GM12891 (cell line): ENCODE data around the gene ZNF598.

Experiments used
- DNase-seq: peaks from one replicate; pipeline ENCODE4 v3.0.0; 2011; ENCODE audit warnings: low spot score; ENCODE audit not compliant: insufficient read length
- FAIRE-seq: peaks from 2 replicates; lab custom pipeline; 2011; peaks lifted over from hg19 to GRCh38; lab: Jason Lieb, UNC
- PAX5 ChIP-seq: IDR thresholded peaks from 2 replicates; pipeline ENCODE4 v1.6.1; 2011; ENCODE audit warnings: low read length, moderate library complexity, mild to moderate bottlenecking; ENCODE audit not compliant: insufficient read depth, severe bottlenecking
- POLR2A ChIP-seq: IDR thresholded peaks from 2 replicates; pipeline ENCODE4 v1.6.1; 2011; ENCODE audit warnings: low read depth, low read length, control low read depth
- POLR2AphosphoS5 ChIP-seq: IDR thresholded peaks from 2 replicates; pipeline ENCODE4 v1.6.1; 2011; ENCODE audit warnings: low read depth, low read length, control low read depth
- POU2F2 ChIP-seq: IDR thresholded peaks from 2 replicates; pipeline ENCODE4 v1.6.1; 2011; ENCODE audit warnings: low read depth, mild to moderate bottlenecking, control low read depth, low read length, moderate library complexity
- SPI1 ChIP-seq: IDR thresholded peaks from 2 replicates; pipeline ENCODE4 v1.6.1; 2011; ENCODE audit warnings: low read depth, low read length, control low read depth
- TAF1 ChIP-seq: IDR thresholded peaks from 2 replicates; pipeline ENCODE4 v1.6.1; 2011; ENCODE audit warnings: low read depth, low read length, control low read depth

The ZNF598 gene

DNA sequence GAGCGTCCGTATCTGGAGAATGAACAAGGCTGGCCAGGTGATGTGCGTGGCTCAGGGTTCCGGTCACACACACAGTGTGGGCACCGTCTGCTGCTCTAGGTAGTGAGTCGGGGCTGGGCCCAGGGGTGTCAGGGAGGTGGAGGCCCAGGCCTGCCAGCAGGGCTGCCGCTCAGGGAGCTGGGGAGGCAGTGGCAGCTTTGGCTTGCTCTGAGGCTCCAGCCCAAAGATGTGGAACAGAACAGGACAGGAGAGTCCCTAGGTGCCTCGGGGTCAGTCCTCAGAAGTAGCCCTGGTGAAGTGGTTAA, 33.5 kb downstream of the ZNF598 start:
- TF ChIP-seq TAF1 = no peak
- TF ChIP-seq POLR2AphosphoS5 = no peak
- no peak for TF ChIP-seq POLR2A
- DNase-seq = no peak
- FAIRE-seq = no peak

DNA sequence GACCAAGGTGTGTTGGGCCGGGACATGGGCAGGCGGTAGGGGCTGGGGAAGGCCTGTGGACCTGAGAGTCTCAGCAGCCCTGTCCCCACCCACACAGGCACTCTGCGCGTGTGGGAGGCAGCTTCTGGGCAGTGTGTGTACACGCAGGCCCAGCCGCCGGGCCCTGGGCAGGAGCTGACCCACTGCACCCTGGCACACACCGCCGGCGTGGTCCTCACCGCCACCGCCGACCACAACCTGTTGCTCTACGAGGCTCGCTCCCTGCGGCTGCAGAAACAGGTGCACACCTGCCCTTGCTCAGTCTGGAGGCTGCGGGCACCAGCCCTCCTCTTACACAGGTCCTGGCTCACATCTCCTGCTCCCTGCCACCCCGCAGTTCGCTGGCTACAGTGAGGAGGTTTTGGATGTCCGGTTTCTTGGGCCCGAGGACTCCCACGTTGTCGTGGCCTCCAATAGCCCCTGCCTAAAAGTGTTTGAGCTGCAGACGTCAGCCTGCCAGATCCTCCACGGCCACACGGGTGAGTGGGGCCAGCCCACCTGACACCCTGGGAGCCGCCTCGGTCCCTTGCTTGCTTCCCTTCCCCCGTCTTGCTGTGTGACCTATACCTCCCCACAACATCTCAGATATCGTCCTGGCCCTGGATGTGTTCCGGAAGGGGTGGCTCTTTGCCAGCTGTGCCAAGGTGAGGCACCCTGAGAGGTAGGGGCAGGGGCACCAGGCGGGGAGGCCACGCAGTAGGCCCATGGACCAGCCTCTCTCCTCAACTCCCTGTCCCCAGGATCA, 34.0 kb downstream of the ZNF598 start:
- TF ChIP-seq POLR2AphosphoS5 = no peak
- TF ChIP-seq POLR2A = no peak
- TF ChIP-seq POU2F2 = no peak
- no peak for TF ChIP-seq PAX5
- TF ChIP-seq SPI1 = no peak
- no peak for TF ChIP-seq TAF1
- DNase-seq = no peak
- FAIRE-seq = no peak

DNA sequence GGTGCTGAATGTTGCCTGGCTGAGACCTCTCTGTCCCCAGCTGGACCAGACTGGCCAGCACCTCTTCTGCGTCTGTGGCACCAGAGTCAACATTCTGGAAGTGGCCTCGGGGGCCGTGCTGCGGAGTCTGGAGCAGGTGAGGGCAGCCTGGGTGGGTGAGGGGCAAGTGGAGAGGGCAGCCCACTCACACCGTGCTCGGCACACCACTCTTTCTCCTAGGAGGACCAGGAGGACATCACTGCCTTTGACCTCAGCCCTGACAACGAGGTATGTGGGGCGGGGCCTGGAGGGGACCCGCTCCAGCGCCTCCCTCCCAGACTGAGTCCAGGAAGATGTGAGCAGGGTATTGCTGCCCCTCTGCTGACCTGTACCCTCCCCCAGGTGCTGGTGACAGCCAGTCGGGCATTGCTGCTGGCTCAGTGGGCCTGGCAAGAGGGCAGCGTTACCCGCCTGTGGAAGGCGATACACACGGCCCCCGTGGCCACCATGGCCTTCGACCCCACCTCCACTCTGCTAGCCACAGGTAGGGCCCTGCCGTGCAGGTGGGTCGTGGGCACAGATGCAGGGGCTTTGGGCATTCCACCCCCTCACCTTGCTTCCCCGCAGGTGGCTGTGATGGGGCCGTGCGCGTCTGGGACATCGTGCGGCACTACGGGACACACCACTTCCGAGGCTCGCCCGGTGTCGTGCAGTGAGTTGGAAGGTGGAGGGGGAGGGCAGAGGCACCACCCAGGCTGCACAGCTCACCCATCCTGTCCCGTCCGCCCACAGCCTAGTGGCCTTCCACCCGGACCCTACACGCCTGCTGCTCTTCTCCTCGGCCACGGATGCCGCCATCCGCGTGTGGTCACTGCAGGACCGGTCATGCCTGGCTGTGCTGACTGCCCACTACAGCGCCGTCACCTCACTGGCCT, 35.2 kb downstream of the ZNF598 start:
- TF ChIP-seq POLR2A (no peak), POLR2AphosphoS5 (no peak), SPI1 (no peak), TAF1 (no peak), POU2F2 (no peak), PAX5 (no peak)
- FAIRE-seq (no peak), DNase-seq (no peak)

DNA sequence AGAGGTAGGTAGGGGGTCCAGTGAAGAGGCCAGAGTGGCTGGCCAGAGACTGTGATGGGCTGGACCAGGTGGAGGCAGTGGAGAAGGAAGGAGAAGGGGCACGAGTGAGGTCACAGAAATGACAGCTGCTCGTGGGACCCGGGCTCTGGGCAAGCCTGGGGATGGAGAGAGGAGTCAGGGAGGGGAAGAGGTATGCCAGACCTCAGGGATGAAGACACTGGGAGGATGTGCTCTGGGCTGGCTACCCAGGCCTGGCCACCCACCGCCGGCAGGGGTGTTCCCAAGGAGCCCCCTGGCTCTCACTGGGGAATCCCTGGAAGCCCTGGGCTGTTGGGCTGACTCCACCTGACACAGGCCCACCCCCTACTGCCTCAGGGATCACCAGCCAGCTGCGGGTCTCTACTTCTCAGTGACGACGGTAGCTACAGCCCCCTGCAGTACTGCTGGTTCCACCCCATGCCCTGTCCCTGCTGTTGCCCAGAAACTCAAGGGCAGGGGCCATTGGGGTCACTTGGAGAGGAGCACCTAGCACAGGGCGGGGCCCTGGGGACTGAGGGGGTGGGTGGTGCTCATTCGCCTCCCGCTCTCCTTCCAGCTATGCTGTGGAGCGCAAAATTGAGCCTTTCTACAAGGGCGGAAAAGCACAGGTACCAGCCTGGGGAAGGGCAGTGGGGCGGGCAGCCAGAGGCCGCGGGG, 36.0 kb downstream of the ZNF598 start:
- FAIRE-seq (no peak), DNase-seq (no peak)
- no peak for TF ChIP-seq POLR2A

DNA sequence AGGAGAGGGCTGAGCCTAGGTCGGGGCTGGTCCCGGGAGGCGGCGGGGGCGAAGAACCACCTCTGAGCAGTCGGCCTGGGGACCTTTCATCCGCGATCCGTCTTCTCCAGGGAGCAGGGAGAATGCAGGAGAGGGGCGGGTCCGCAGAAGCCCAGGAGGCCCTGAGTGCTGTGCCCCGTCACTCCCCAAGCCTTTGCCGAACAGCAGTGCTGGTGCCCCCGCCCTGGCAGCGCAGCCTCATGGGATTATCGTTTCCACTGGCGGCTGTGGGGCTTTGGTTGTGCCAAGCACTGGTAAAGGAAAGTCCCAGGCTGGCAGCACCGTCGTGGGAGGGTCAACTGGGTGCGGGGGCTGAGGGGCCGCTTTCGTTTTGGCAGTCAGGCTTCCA, 37.1 kb downstream of the ZNF598 start:
- no peak for FAIRE-seq
- no peak for DNase-seq
- TF ChIP-seq TAF1 (no peak), SPI1 (no peak), POLR2AphosphoS5 (no peak), POU2F2 (no peak), POLR2A (no peak), PAX5 (no peak)

DNA sequence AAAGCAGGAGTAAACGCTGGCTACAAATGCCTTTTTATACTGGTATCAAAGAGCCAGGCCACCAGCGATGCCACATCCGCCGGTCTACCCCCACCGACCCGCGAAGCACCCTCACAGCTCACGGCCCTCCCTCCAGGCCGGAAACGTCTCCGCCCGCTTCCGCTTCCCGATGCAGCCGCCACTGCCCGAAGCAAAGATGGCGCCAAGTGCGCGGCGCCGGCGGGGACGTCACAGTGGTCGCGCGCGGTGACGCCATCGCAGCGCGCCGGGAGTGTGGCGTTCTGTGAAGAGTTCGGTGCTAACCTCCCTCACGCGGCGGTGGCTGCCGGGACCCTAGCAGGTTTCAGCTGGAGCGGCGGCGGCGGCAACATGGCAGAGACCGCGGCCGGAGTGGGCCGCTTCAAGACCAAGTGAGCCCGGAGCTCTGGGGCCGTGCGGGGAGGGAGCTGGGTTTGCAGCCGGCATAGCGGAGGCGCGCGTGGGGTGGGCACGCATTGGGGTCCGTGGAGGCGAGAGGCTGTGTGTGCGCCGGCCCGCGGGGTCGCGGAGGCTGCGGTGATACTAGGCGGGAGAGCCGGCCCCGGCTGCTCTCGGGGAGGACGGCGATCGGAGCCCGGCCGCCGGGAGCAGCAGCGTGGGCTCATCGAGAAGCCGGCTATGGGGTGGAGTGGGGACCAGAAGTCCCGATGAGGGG, 37.7 kb downstream of the ZNF598 start, which contains the start of gene TBL3:
TSS of gene TBL3 (plus strand) at position 258 of the 694 bp plus-strand sequence. CDS start at position 370, 112 bp downstream.
- TF ChIP-seq SPI1 (peak; percentile 49), TAF1 (peak; percentile 77), POLR2AphosphoS5 (peak; percentile 92), PAX5 (peak; percentile 75), POU2F2 (peak; percentile 56; the same call in 1 of the 2 replicates), POLR2A (peak; percentile 91)
- DNase-seq (peak; percentile 99), FAIRE-seq (peak; percentile 100)

DNA sequence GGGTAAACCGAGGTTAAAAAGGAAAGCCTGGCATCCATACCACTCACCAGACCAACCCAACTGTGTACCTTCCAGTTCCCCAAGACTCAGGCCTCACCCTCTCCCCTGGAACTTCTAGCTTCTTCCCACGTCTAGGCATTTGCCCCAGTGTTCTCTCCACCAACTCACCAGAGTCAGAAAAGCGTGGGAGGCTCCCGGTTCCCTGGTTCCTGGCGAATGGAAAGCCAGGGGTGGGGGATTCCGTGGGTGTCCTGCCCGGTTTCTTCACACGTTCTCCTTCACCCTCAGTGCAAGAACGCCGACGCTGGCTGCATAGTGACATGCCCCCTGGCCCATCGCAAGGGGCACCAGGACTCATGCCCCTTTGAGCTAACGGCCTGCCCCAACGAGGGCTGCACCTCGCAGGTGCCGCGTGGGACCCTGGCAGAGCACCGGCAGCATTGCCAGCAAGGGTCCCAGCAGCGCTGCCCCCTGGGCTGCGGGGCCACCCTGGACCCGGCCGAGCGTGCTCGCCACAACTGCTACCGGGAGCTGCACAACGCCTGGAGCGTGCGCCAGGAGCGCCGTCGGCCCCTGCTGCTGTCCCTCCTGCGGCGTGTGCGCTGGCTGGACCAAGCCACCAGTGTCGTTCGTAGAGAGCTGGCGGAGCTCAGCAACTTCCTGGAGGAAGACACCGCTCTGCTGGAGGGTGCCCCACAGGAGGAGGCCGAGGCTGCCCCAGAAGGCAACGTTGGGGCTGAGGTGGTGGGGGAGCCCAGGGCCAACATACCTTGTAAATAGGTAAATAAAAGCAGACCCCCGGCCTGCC, 41.3 kb downstream of the ZNF598 start:
- DNase-seq = no peak
- FAIRE-seq = no peak
- TF ChIP-seq POLR2AphosphoS5 (no peak), POLR2A (no peak), SPI1 (no peak), PAX5 (no peak), TAF1 (no peak), POU2F2 (no peak)

DNA sequence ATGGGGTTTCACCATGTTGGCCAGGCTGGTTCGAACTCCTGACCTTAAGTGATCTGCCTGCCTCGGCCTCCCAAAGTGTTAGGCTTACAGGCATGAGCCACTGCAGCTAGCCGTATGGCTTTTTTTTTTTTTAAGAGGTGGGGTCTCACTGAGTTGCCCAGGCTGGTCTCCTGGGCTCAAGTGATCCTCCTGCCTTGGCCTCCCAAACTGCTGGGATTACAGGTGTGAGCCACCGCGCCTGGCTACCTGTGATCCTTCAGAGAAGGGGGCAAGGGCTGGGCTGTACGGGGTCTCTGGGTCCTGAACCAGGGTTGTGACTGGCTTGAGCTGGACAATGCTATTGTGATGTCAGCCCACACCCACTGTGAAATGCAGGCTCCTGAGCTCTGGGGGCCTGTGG, 43.2 kb downstream of the ZNF598 start, which contains the start of gene RNF151:
TSS of gene RNF151 (plus strand) at position 397 of the 400 bp plus-strand sequence. CDS start 26 bp downstream, outside the sequence.
- no peak for DNase-seq
- no peak for FAIRE-seq
- TF ChIP-seq TAF1 (no peak), PAX5 (no peak), SPI1 (no peak), POLR2AphosphoS5 (no peak)
